NCI-H774 (cell line): Measurements from ENCODE around the gene USP35.

ENCODE experiments used
- DNase-seq: peaks from one replicate; lab custom pipeline; 2025; lab: John Stamatoyannopoulos, UW

The USP35 gene, protein sequence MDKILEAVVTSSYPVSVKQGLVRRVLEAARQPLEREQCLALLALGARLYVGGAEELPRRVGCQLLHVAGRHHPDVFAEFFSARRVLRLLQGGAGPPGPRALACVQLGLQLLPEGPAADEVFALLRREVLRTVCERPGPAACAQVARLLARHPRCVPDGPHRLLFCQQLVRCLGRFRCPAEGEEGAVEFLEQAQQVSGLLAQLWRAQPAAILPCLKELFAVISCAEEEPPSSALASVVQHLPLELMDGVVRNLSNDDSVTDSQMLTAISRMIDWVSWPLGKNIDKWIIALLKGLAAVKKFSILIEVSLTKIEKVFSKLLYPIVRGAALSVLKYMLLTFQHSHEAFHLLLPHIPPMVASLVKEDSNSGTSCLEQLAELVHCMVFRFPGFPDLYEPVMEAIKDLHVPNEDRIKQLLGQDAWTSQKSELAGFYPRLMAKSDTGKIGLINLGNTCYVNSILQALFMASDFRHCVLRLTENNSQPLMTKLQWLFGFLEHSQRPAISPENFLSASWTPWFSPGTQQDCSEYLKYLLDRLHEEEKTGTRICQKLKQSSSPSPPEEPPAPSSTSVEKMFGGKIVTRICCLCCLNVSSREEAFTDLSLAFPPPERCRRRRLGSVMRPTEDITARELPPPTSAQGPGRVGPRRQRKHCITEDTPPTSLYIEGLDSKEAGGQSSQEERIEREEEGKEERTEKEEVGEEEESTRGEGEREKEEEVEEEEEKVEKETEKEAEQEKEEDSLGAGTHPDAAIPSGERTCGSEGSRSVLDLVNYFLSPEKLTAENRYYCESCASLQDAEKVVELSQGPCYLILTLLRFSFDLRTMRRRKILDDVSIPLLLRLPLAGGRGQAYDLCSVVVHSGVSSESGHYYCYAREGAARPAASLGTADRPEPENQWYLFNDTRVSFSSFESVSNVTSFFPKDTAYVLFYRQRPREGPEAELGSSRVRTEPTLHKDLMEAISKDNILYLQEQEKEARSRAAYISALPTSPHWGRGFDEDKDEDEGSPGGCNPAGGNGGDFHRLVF

DNA sequence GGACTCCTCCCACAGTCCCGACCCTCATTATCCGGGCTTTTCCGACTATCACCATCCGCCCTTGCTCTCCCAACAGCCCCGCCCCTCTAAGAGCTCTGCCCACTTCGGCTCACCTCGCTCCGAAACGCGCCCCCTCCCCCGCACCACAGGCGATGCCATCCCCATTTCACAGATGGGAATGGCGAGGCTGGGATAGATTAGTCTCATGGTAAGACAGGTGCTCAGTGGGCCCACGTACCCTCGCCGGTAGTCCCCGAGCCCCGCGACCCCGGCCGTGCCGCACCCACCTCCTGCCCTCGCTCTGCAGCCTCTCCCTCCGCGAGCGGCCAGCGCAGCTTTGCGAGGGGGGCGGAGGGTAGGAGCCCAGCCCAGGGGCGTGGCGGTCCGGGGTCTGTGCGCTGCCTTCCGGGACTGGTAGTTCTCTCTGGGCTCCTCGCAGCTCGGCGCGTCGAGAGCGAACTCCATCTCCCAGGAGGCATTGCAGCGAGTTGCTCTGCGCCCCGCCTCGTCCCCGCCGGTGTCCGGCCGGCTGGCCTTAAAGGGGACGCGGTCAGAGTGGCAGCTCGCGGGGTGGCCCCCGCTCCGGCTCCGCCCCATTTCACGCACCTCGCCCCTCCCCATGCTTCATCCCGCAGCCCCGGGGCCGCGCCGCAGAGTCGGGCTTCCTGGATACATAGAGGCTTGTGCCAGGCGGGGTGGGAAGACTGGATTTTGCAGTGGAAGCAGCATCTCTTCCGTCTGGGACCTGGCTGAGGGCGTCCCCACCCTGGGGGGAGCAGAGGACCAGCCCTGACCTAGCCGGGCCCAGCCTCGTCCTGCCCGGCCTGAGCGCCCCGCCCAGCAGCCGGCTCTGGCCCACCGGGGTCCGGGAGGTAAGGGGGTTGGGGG lies at the start of gene USP35, which contains the start of gene KCTD21:
Gene USP35 (plus strand): TSS at position 634 of the 888 bp plus-strand sequence. CDS start 7,327 bp downstream, outside the sequence.
Gene KCTD21 (minus strand): TSS at position 341 of the 888 bp plus-strand sequence. CDS start 14,072 bp downstream, outside the sequence.
- DNase-seq: peak; percentile 98

DNA sequence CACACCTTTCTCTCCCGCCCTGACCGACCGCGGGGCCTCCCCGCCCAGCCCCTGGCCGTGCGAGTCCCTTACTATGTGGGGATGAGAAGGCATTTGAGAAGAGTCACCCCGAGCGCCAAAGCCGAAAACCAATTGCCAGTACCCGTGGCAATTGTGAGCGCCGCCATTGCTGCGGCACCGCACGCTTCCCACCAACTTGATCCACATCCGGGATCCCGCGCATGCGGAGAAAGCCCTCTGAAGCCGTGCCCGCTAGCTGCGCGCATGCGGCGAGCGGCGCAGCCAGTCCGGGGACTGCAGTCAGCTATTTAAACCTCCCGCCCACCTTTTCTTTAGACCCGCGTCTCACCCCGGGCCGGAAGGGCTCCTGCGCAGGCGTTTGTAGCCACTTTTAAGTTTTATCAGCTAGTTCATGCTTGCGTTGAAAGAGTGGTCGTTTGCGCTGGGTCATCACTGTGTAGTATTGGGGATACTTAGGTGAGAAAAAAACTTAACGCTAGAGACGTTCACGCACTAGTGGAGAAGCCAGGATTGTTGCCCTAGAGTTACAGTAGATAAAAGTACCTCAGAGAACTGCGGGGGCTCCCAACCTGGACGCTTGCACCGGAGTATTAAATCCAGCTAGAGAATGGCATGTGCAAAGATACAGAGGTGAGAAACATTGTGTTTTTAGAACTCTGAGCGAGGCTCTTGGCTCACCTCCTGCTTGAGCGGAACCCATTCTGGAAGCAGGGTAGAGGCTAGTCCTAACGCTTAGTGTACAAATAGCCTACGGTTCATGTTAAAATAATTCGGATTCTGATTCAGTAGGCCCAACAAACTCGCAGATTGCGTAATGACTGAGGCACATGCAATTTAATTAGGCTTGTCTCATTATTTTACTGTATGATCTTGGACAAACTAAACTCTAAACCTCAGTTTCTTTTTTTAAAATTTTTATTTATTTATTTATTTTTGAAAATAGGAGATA lies 49.0 kb upstream of the USP35 start, which contains the start of gene ALG8:
Gene ALG8 (minus strand): TSS at position 205 of the 970 bp plus-strand sequence. CDS start 38 bp downstream, at position 167.
- DNase-seq: peak; percentile 97

DNA sequence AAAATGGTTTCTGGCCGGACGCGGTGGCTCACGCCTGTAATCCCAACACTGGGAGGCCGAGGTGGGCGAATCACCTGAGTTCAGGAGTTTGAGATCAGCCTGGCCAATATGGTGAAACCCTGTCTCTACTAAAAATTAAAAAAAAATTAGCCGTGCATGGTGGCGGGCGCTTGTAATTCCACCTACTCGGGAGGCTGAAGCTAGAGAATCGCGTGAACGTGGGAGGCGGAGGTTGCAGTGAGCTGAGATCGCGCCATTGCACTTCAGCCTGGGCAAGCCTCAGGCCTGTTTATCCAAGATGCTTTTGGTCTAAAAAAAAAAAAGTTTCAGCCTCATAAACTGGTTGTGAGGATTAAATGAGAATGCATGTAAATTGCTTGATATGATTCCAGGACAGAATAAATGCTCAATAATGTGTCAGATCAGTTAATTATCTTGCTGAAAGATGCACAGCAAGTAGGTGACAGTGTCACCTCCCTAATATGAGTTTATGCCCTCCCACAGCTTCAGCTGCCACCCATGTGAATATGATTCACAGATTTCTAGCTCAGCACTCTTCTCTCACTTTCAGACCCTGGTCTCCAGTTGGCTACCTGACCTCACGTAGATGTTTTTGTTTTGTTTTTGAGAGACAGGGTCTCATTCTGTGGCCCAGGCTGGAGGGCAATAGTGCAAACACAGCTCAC lies 48.2 kb upstream of the USP35 start:
- no peak for DNase-seq

DNA sequence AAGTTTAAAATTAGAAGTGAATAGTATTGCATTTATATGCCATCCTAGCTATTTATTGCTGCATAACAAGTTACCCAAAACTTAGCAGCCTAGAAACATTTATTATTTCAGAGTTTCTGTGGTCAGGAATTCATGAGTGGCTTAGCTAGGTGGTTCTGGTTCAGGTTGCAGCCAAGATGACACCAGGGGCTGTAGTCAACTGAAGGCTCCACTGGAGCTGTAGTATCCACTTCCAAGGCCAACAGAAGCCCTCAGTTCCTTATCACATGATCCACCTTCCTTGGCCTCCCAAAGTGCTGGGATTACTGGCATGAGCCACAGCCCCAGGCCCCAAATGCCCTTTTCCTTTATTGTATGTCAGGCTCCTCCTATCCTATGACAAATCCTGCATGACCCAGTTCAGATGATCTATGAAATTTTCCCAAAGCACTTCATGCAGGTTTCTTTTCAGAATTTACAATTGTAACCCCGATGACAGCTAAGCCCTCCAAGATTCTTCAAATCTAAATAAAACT lies 43.2 kb upstream of the USP35 start:
- DNase-seq: no peak

DNA sequence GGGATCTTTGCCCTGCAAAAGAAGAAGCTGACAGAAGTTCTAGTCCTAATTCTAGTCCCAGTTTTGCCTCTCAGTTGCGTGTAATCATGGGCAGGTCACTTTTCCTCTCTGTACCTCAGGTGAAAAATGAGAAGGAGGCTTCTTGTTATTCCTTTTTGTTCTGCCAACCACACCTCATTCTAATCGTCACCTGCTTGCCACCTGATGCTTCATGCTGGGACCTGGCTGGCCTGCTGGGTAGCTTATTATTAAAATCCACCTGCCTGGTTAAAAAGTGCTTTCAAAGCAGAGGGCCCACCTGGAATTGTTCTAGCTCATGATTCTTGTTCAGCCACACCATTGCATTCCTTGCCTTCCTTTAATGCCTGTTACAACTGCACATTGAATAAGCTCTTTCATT lies 40.9 kb upstream of the USP35 start:
- peak; percentile 74 for DNase-seq

DNA sequence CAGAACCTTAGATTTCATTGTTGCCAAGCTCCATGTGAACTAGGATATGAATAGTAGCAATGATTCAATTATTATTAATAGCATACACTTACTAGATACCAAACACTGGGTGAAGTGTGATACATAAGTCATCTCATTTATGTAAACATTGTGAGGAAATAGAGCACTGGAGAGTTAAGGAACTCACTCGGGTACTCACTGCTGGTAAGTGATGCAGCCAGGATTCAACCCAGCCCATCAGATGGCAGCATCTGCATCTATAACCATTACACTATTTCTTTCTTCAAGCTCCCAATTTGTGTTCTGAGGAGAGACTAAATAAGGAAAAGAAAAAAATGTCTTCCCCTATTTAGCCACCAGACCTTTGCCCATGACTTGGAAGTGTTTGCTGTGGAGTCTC lies 39.1 kb upstream of the USP35 start:
- DNase-seq: no peak

DNA sequence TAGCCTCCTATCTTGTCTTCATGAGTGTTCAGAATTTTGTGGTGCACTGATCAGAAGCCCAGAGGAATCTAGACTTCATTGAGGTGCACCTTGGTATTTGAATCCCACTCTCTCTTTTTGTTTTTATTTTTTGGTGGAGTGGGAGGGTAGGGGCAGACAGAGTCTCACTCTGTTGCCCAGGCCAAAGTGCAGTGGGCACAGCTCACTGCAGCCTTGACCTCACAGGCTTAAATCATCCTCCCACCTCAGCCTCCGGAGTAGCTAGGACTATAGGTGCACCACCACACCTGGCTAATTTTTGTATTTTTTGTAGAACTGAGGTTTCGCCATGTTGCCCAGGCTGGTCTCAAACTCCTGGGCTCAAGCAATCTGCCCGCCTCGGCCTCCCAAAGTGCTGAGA lies 38.4 kb upstream of the USP35 start:
- DNase-seq: no peak

DNA sequence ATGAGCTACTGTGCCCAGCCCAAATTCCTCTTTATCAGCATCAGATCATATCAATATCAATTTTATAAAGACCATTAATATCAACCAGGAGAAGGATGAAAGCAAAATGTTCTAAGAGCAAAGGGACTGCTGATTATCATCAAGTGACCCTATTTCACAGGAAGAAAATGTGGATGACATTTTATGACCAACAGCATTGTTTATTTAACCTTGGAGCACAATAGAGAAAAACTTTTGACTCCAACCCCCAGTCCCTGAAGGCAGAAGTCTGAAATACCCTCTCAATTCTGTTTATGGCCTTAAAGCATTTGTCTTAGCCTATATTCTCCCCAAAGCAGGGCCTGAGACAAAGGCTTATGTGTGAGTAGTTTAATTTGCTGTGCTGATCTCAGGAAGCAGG lies 38.0 kb upstream of the USP35 start:
- no peak for DNase-seq

DNA sequence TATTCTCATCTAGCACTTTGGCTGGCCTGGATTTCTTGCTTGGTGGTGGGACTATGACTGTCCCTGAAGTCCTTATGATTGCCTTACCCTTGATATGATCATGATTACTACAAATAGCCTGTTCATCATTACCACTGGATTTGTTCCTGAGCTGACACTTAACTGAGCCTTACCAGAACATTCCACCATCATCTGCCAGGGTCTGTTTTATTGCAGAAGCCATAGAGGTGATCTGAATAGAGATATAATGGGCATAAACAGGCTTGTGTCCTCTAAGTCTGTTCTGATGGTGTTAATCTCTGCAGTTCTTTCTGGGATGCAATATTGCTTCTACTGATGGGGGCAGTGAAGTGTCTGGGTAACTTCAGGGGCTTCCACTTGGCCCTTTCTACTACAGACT lies 36.9 kb upstream of the USP35 start:
- no peak for DNase-seq

DNA sequence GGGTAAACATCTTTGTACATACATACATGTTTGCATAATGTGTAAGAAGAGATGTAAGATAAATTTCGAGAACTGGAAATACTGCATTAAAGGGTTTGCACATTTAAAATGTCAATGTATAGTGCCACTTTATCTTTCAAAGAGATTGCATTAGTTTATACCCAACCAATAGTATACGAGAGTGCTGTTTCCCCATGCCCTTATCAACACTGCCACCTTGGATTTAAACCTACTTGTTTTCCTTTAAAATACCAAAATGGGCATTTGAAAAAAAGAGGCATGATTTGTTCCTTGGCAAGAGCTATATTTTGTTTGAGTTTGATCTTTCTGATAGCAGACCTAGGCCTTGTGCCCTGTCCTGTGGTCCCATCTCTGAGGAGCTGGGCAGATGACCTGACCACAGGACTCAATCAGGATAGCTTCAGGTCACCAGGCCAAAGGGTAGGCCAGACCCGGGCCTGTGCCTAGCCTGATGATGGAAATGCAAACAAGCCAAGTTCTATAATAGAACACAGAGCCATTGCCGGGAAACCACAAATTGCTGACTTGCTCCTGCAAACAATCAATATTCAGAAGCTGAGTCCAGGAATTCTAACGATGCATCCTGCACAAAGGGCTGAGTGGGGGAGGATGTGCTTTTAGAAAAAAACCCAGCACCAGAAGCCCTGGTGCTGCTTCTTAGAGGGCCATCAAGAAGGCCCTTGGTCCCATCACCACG lies 32.4 kb upstream of the USP35 start:
- DNase-seq: no peak

DNA sequence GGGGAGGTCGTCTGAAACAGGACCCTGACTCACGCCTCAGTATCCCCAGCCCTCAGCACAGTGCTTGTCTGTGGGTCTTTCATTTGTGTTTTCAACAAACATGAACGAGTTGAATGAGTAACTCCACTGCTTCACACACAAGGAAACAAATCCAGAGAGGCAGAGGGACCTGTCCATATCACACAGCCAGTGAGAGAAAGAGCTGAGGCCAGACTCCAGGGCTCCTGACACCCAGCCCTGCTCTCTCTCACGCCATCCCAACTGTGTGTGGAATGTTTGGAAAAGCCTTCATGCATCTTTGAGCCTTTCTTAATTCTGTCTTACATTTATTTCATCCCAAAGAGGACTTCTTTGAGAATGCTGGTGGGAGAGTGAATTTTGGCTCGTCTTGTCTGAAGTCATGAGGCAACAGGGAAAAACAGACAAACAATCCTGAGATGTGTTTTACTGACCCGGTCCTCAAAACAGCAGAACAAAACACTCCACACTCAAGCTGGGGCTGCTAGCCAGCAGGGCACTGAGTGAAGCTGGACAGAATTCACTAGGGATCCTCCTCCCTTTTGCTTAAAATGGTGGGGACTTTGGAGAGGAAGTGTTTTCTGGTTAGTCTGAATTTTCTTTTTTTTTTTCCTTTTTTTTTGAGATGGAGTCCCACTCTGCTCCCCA lies 29.6 kb upstream of the USP35 start:
- DNase-seq: no peak

DNA sequence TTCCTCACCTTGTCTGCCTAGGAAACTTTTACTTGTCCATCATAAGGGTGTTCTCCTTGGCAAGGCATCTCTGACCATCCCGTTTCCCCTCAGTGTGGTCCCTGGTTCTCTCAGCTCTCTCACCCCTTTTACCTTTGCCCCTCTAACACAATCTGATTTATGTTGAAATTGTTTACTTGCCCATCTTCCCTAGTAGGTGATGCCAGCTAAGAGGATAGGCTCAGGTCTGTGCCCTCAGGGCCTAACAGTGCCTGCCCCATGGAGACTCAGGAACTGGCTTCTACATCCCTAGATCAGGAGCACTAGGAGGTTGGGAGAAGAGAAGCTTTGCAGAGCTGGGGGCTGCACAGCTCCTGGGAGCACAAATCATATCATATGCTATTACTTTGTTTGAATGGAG lies 28.2 kb upstream of the USP35 start:
- no peak for DNase-seq

DNA sequence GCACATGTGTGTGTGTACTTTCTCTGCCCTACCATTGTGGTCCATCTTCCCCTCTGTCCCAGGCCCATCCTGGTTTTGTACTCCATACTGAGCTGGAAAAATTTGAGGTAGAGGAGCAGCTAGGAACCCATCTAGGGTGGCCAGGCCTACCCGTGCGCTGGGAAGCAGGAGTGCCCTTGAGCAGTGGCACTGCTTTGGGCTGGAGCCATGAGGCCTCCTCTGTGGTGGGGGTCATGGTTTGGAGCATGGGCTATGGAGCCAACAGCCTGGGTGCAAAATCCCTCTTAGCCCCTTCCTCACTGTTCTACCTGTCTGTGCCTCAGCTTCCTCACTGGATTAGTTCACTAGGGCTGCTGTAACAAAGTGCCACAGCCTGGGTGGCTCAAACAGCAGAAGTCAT lies 27.4 kb upstream of the USP35 start:
- no peak for DNase-seq

DNA sequence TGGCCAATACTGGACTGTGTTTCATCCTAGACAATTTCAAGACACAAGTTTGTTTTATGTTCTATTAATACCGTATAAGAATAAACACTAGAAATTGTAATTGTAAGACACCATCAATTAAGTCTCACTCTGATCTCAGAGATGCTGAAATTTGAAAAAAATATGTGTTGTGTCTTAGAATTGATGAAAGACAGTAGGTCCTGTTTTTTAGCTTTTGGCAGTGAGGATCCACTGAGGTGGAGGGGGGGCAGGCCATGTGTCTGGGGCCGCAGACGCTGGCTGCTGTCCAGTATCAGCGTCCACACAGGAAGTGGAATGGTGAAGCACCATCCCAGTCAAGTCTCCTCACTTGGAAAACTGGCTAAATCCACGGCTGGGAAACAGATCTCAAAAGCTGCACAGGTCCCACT lies 26.8 kb upstream of the USP35 start:
- no peak for DNase-seq

DNA sequence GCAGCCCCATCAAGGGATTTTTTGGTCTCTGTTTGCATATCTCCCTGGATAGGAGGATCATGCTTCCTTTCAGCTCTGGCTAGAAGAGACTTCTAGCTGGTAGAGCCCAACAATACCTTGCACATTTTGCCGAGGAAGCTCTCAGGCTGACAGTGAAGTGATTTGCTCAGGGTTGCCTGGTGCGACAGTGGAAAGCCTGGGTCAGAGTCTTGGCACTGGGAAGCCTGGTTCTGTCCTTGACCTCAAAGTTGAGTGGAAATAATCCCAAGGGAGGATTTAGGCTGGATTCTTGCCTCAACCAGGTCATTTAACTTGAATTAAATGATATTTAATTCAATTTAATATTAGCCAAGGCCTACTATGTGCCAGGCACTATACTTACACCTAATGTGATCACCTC lies 24.9 kb upstream of the USP35 start:
- no peak for DNase-seq

DNA sequence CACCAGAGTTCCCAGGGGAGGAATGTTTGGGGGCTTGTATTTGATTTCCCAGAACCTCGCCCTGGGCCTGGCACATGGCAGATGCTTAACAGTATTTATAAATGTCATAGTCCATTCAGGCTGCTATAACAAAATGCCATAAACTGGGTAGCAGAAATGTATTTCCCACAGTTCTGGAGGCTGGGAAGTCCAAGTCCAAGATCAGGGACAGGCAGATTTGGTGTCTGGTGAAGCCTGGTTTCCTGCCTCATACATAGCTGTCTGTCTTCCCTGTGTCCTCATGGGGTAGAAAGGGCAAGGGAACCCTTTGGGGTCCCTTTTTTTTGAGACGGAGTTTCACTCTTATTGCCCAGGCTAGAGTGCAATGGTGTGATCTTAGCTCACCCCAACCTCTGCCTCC lies 24.2 kb upstream of the USP35 start:
- no peak for DNase-seq

DNA sequence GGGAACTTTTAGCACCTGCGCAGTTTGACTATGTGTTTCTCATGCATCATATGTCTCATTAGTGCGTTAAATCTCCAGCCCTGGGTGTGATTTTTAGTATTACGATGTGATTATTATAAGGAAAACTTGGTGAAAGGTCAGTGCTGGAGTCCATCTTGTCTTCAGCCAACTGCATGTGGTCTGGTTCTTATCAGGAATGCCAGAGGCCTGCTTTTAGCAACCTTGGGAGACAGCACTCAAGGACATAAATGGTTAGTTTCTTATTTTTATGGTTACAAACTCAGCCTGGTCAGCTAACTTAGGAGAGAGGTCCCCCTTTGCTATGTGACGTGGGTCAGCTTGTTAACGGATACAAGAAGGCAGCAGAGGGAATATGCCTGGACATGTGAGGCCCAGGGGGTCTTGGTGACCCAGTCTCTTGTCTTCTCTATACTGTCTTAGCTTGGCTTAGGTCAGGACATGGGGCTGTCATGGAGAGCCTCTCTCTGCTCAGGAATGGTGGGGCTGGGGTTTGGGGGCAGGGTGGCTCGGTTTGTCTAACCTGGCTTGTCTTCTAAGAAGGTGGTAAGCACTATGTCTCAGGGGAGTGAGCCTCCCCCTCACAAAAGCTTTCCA lies 21.8 kb upstream of the USP35 start:
- DNase-seq: no peak
